Activated CD4-positive, alpha-beta T cell treated with anti-CD3 and anti-CD28 coated beads, Interleukin-2, amount 10 ng/mL, durations not matched to agents 7 days and 5 days (primary cell): ENCODE measurements around the gene FBF1. TPM values are rescaled to one million over a fixed set of nuclear protein-coding genes. Genes with fewer than 3 reads are reported as not detected.

Source experiments
- CTCF ChIA-PET: fragments of 350-600 bp; sonication (Branson Sonifier 250); formaldehyde crosslinking; loops from one replicate; lab custom pipeline; 2021; ENCODE audit warnings: antibody characterized with exemption; lab: Charles Lee
- POLR2A ChIA-PET: fragments of 350-600 bp; sonication (Branson Sonifier 250); formaldehyde crosslinking; loops from one replicate; lab custom pipeline; 2021; ENCODE audit warnings: antibody characterized with exemption; lab: Charles Lee
- DNase-seq: peaks from one replicate; pipeline ENCODE4 v3.0.0-alpha.2; 2020
- H3K27ac Mint-ChIP-seq: one replicate; pipeline ENCODE4 v1.8.0; 2021; ENCODE audit warnings: mild to moderate bottlenecking, moderate library complexity, mixed read lengths
- H3K27me3 Mint-ChIP-seq: one replicate; pipeline ENCODE4 v1.8.0; 2021; ENCODE audit warnings: mixed read lengths
- H3K36me3 Mint-ChIP-seq: one replicate; pipeline ENCODE4 v1.8.0; 2021; ENCODE audit warnings: low read depth, mixed read lengths
- H3K4me1 Mint-ChIP-seq: one replicate; pipeline ENCODE4 v1.8.0; 2021; ENCODE audit warnings: mixed read lengths
- H3K4me3 Mint-ChIP-seq: one replicate; pipeline ENCODE4 v1.8.0; 2021; ENCODE audit warnings: mild to moderate bottlenecking, moderate library complexity, mixed read lengths
- H3K9me3 Mint-ChIP-seq: one replicate; pipeline ENCODE4 v1.8.0; 2021; ENCODE audit warnings: mixed read lengths
- total RNA-seq, 2 experiments: library from RNA; stranded (reverse); gene quantifications; one replicate each; pipeline ENCODE4 v1.2.3, GENCODE V29; 2021

The FBF1 gene
- total RNA-seq, 2 experiments from 2014 or later: 21.7 to 23.5 TPM

GRCh38 chr17:75920045-75920560 lies 20.7 kb downstream of the FBF1 start:
- H3K4me3 Mint-ChIP-seq: no peak overlapping the region
- H3K27ac Mint-ChIP-seq: no peak overlapping the region
- peaks cover 2% of the 10 kb centered on the region for H3K36me3 Mint-ChIP-seq
- H3K4me1 Mint-ChIP-seq: peaks cover 3% of the 10 kb centered on the region
- H3K27me3 Mint-ChIP-seq: no peaks in the 10 kb centered on the region
- DNase-seq: no peak
- ChIA-PET POLR2A (no interaction called here), CTCF (interaction anchor here (0.6 to 3.3 kb wide), 4 partner anchors 9 to 77 kb away, joined by 3 to 28 read pairs (median 4); partner anchors contain the start of gene MRPL38)
- no peaks in the 10 kb centered on the region for H3K9me3 Mint-ChIP-seq

- no peak overlapping the region for H3K27ac Mint-ChIP-seq
- ChIA-PET CTCF (interaction anchor here (0.6 to 3.3 kb wide), 3 partner anchors 8 to 77 kb away, joined by 3 to 28 read pairs (median 4); partner anchors contain the start of gene MRPL38), POLR2A (no interaction called here)
- H3K27me3 Mint-ChIP-seq: no peaks in the 10 kb centered on the region
- no peak overlapping the region for H3K4me3 Mint-ChIP-seq
- H3K9me3 Mint-ChIP-seq: no peaks in the 10 kb centered on the region
- DNase-seq: no peak
- peaks cover 2% of the 10 kb centered on the region for H3K36me3 Mint-ChIP-seq
- H3K4me1 Mint-ChIP-seq: peaks cover 3% of the 10 kb centered on the region
These were observed 21.2 kb downstream of the FBF1 start for GRCh38 chr17:75919611-75920010.

- no peak overlapping the region for H3K4me3 Mint-ChIP-seq
- no peak for DNase-seq
- peaks cover 3% of the 10 kb centered on the region for H3K4me1 Mint-ChIP-seq
- no peaks in the 10 kb centered on the region for H3K9me3 Mint-ChIP-seq
- H3K36me3 Mint-ChIP-seq: peaks cover 2% of the 10 kb centered on the region
- ChIA-PET CTCF (interaction anchor here (3.3 kb wide), 1 partner anchor 13 kb away, joined by 28 read pairs; the partner anchor contains the start of gene MRPL38), POLR2A (no interaction called here)
- no peaks in the 10 kb centered on the region for H3K27me3 Mint-ChIP-seq
- no peak overlapping the region for H3K27ac Mint-ChIP-seq
These were observed 22.9 kb downstream of the FBF1 start for GRCh38 chr17:75917917-75918445.

- no peak for DNase-seq
- Mint-ChIP-seq H3K9me3 (no peaks in the 10 kb centered on the region), H3K27ac (no peak overlapping the region), H3K36me3 (peaks cover 2% of the 10 kb centered on the region), H3K4me1 (peaks cover 3% of the 10 kb centered on the region), H3K27me3 (no peaks in the 10 kb centered on the region), H3K4me3 (no peak overlapping the region)
- CTCF ChIA-PET: interaction anchor here (3.3 kb wide), 1 partner anchor 12 kb away, joined by 28 read pairs; the partner anchor contains the start of gene MRPL38
- POLR2A ChIA-PET: no interaction called here
These were observed 23.5 kb downstream of the FBF1 start for GRCh38 chr17:75917141-75917916.

- Mint-ChIP-seq H3K4me3 (no peak overlapping the region), H3K27ac (no peak overlapping the region), H3K4me1 (peaks cover 3% of the 10 kb centered on the region), H3K27me3 (no peaks in the 10 kb centered on the region), H3K36me3 (peaks cover 4% of the 10 kb centered on the region), H3K9me3 (no peaks in the 10 kb centered on the region)
- ChIA-PET POLR2A (no interaction called here), CTCF (interaction anchor here (0.7 to 1.1 kb wide), 2 partner anchors 10 to 33 kb away, joined by 3 read pairs; no protein-coding TSS in a partner anchor)
- no peak for DNase-seq
These were observed 25.6 kb downstream of the FBF1 start for GRCh38 chr17:75915268-75915667.

- POLR2A ChIA-PET: no interaction called here
- H3K4me3 Mint-ChIP-seq: no peak overlapping the region
- no peak overlapping the region for H3K27ac Mint-ChIP-seq
- CTCF ChIA-PET: interaction anchor here (0.7 kb wide), 1 partner anchor 9 kb away, joined by 3 read pairs; no protein-coding TSS in a partner anchor
- H3K9me3 Mint-ChIP-seq: no peaks in the 10 kb centered on the region
- H3K4me1 Mint-ChIP-seq: peaks cover 6% of the 10 kb centered on the region
- H3K36me3 Mint-ChIP-seq: peaks cover 4% of the 10 kb centered on the region
- DNase-seq: no peak
- no peaks in the 10 kb centered on the region for H3K27me3 Mint-ChIP-seq
These were observed 26.1 kb downstream of the FBF1 start for GRCh38 chr17:75914643-75915267.

- no peak for DNase-seq
- no peaks in the 10 kb centered on the region for H3K27me3 Mint-ChIP-seq
- CTCF ChIA-PET: interaction anchor here (0.6 kb wide), 1 partner anchor 9 kb away, joined by 3 read pairs; the partner anchor contains the start of gene MRPL38
- no peak overlapping the region for H3K4me3 Mint-ChIP-seq
- H3K4me1 Mint-ChIP-seq: peaks cover 6% of the 10 kb centered on the region
- H3K27ac Mint-ChIP-seq: no peak overlapping the region
- POLR2A ChIA-PET: no interaction called here
- peaks cover 4% of the 10 kb centered on the region for H3K36me3 Mint-ChIP-seq
- H3K9me3 Mint-ChIP-seq: no peaks in the 10 kb centered on the region
These were observed 27.2 kb downstream of the FBF1 start for GRCh38 chr17:75913537-75914210.

GRCh38 chr17:75910699-75911098 lies 30.1 kb downstream of the FBF1 start:
- POLR2A ChIA-PET: no interaction called here
- no peaks in the 10 kb centered on the region for H3K9me3 Mint-ChIP-seq
- CTCF ChIA-PET: interaction anchor here (0.9 to 3.8 kb wide), 4 partner anchors 13 to 97 kb away, joined by 3 to 18 read pairs (median 8); partner anchors contain the start of gene CDK3
- H3K4me1 Mint-ChIP-seq: peaks cover 13% of the 10 kb centered on the region
- no peak overlapping the region for H3K27ac Mint-ChIP-seq
- H3K27me3 Mint-ChIP-seq: no peaks in the 10 kb centered on the region
- DNase-seq: no peak
- H3K36me3 Mint-ChIP-seq: peaks cover 2% of the 10 kb centered on the region
- H3K4me3 Mint-ChIP-seq: no peak overlapping the region

- POLR2A ChIA-PET: no interaction called here
- H3K4me3 Mint-ChIP-seq: no peak overlapping the region
- H3K4me1 Mint-ChIP-seq: peaks cover 16% of the 10 kb centered on the region
These were observed 31.0 kb downstream of the FBF1 start for GRCh38 chr17:75909812-75910274.

GRCh38 chr17:75909051-75909811 lies 31.6 kb downstream of the FBF1 start:
- POLR2A ChIA-PET: no interaction called here
- Mint-ChIP-seq H3K27me3 (no peaks in the 10 kb centered on the region), H3K36me3 (peaks cover 2% of the 10 kb centered on the region), H3K9me3 (no peaks in the 10 kb centered on the region), H3K4me3 (no peak overlapping the region), H3K4me1 (peaks cover 16% of the 10 kb centered on the region), H3K27ac (no peak overlapping the region)
- DNase-seq: no peak
- CTCF ChIA-PET: interaction anchor here (0.7 to 3.8 kb wide), 3 partner anchors 48 to 96 kb away, joined by 3 to 18 read pairs (median 11); partner anchors contain the start of gene CDK3

More at GRCh38 chr17:75909812-75910274, 31.0 kb downstream of the FBF1 start:
- H3K36me3 Mint-ChIP-seq: peaks cover 2% of the 10 kb centered on the region
- CTCF ChIA-PET: interaction anchor here (0.7 to 3.8 kb wide), 3 partner anchors 49 to 96 kb away, joined by 3 to 18 read pairs (median 11); partner anchors contain the start of gene CDK3
- DNase-seq: no peak
- H3K27me3 Mint-ChIP-seq: no peaks in the 10 kb centered on the region
- H3K27ac Mint-ChIP-seq: no peak overlapping the region
- no peaks in the 10 kb centered on the region for H3K9me3 Mint-ChIP-seq

- Mint-ChIP-seq H3K9me3 (no peaks in the 10 kb centered on the region), H3K36me3 (peaks cover 2% of the 10 kb centered on the region), H3K4me1 (peaks cover 22% of the 10 kb centered on the region), H3K27ac (no peak overlapping the region), H3K4me3 (no peak overlapping the region), H3K27me3 (no peaks in the 10 kb centered on the region)
- no peak for DNase-seq
- ChIA-PET CTCF (no interaction called here), POLR2A (no interaction called here)
These were observed 32.6 kb downstream of the FBF1 start for GRCh38 chr17:75908201-75908600.
